B cell (primary cell): Measurements from ENCODE around the gene BCL2L11. TPM values are rescaled to one million over a fixed set of nuclear protein-coding genes. Genes with fewer than 3 reads are reported as not detected.

ENCODE experiments used
- ATAC-seq: fragments of 200-7000 bp; cut with Tn5 transposase; one replicate; pipeline ENCODE4 v1.10.0; 2021; ENCODE audit warnings: low read depth, mild to moderate bottlenecking, moderate number of reproducible peaks, moderate library complexity
- CTCF ChIA-PET: fragments of 350-600 bp; sonication (Branson Sonifier 250); formaldehyde crosslinking; loops from one replicate; lab custom pipeline; 2021; ENCODE audit warnings: antibody characterized with exemption, inconsistent platforms; lab: Charles Lee
- POLR2A ChIA-PET: fragments of 350-600 bp; sonication (Branson Sonifier 250); formaldehyde crosslinking; loops from one replicate; lab custom pipeline; 2021; ENCODE audit warnings: antibody characterized with exemption; lab: Charles Lee
- DNase-seq: peaks from one replicate; pipeline ENCODE4 v3.0.0; 2013
- H2AFZ ChIP-seq: 2 replicates; pipeline ENCODE4 v1.6.1; 2012; ENCODE audit warnings: mild to moderate bottlenecking, low read depth, low read length; ENCODE audit not compliant: insufficient read depth, poor library complexity, severe bottlenecking
- H3K27ac ChIP-seq, 2 donors: 1 replicate in 1 of 2; 2 replicates in 1 of 2; pipeline ENCODE4 v1.5.1; 2012 to 2013; ENCODE audit warnings: low read length in 2 of 2, mild to moderate bottlenecking in 2 of 2, moderate library complexity in 1 of 2
- H3K27me3 ChIP-seq, 4 experiments: fragments of 200-600 bp in 1 of 4; sonication (generic) in 1 of 4; replicated peaks in 1 of 4; 1 replicate in 2 of 4; 2 replicates in 2 of 4; pipeline versions ENCODE4 v1.6.1 to v1.7.0; 2013 to 2016; ENCODE audit warnings: low read length in 3 of 4, mild to moderate bottlenecking in 2 of 4, mixed read lengths in 1 of 4, moderate library complexity in 1 of 4; ENCODE audit not compliant: insufficient read depth in 4 of 4, control insufficient read depth in 3 of 4; ENCODE audit errors: control extremely low read depth in 1 of 4
- H3K36me3 ChIP-seq, 2 experiments: replicated peaks in 1 of 2; 1 replicate in 1 of 2; 2 replicates in 1 of 2; pipeline versions ENCODE4 v1.6.1 to v1.7.1; 2013; ENCODE audit warnings: low read length in 1 of 2; ENCODE audit not compliant: insufficient read depth in 2 of 2, control insufficient read depth in 1 of 2; ENCODE audit errors: control extremely low read depth in 1 of 2, extremely low read depth in 1 of 2
- H3K4me1 ChIP-seq, 2 donors: fragments of 200-600 bp in 1 of 2; sonication (generic) in 1 of 2; 1 replicate in 1 of 2; 2 replicates in 1 of 2; pipeline versions ENCODE4 v1.5.1 to v1.6.1; 2013 to 2017; ENCODE audit warnings: low read length in 2 of 2; ENCODE audit not compliant: control insufficient read depth in 2 of 2, insufficient read depth in 2 of 2
- H3K4me2 ChIP-seq: replicated peaks from 2 replicates; pipeline ENCODE3; 2012; ENCODE audit warnings: mild to moderate bottlenecking, low read depth, low read length; ENCODE audit not compliant: poor library complexity, severe bottlenecking
- H3K4me3 ChIP-seq, 5 experiments: fragments of 200-600 bp in 1 of 5; sonication (generic) in 1 of 5; 1 replicate in 3 of 5; 2 replicates in 2 of 5; pipeline versions ENCODE4 v1.5.1 to v1.7.0; 2011 to 2016; ENCODE audit warnings: low read length in 4 of 5, mild to moderate bottlenecking in 4 of 5, low read depth in 2 of 5, control low read depth in 1 of 5, moderate library complexity in 1 of 5; ENCODE audit not compliant: insufficient read depth in 1 of 5; ENCODE audit errors: control extremely low read depth in 1 of 5, extremely low read depth in 1 of 5
- H3K79me2 ChIP-seq: fragments of 200-600 bp; sonication (generic); one replicate; pipeline ENCODE4 v1.6.0; 2016; ENCODE audit warnings: low read length; ENCODE audit not compliant: control insufficient read depth, insufficient read depth
- H3K9ac ChIP-seq: fragments of 200-600 bp; sonication (generic); 2 replicates; pipeline ENCODE4 v1.6.1; 2017; ENCODE audit warnings: mild to moderate bottlenecking, low read length, moderate library complexity
- H3K9me3 ChIP-seq, 3 donors: one replicate each; pipeline versions ENCODE4 v1.6.1 to v1.7.1; 2013; ENCODE audit warnings: low read length in 2 of 3; ENCODE audit not compliant: control insufficient read depth in 2 of 3, insufficient read depth in 1 of 3; ENCODE audit errors: control extremely low read depth in 1 of 3
- H4K20me1 ChIP-seq: 2 replicates; pipeline ENCODE4 v1.6.0; 2012; ENCODE audit warnings: mild to moderate bottlenecking, low read length; ENCODE audit not compliant: insufficient read depth, control insufficient read depth, poor library complexity, severe bottlenecking
- H3K27ac Mint-ChIP-seq: one replicate; pipeline ENCODE4 v1.8.0; 2021; ENCODE audit warnings: mixed read lengths
- H3K27me3 Mint-ChIP-seq: one replicate; pipeline ENCODE4 v1.8.0; 2021; ENCODE audit warnings: mixed read lengths
- H3K4me1 Mint-ChIP-seq: one replicate; pipeline ENCODE4 v1.8.0; 2021; ENCODE audit warnings: mixed read lengths
- H3K4me3 Mint-ChIP-seq: one replicate; pipeline ENCODE4 v1.8.0; 2021; ENCODE audit warnings: mixed read lengths
- H3K9me3 Mint-ChIP-seq: one replicate; pipeline ENCODE4 v1.8.0; 2022; ENCODE audit warnings: mixed read lengths; ENCODE audit not compliant: insufficient read depth
- EZH2 ChIP-seq: IDR thresholded peaks from 2 replicates; pipeline ENCODE4 v1.6.1; 2012; ENCODE audit warnings: borderline replicate concordance, low read depth, mild to moderate bottlenecking, moderate library complexity, low read length; ENCODE audit not compliant: insufficient read depth, poor library complexity, severe bottlenecking
- WGBS: methylation state at CpG from one replicate; pipeline ENCODE4 v1.1.5; 2013; ENCODE audit warnings: missing lambda C conversion rate; ENCODE audit not compliant: insufficient coverage; 5-methylcytosine and 5-hydroxymethylcytosine counted together
- intact Hi-C: fragments of 100-400 bp; cut with micrococcal nuclease; formaldehyde crosslinking; loops from one replicate; pipeline ENCODE4 v1.10.0; 2022
- polyA plus RNA-seq: library from polyadenylated mRNA; depleted of rRNA; stranded (reverse); fragments of >200 nt; gene quantifications from 2 replicates; pipeline ENCODE4 v1.2.3, GENCODE V29; 2012
- total RNA-seq, 2 donors: library from RNA; stranded (reverse); fragments of 120-200 nt in 1 of 2; gene quantifications; 1 replicate in 1 of 2; 2 replicates in 1 of 2; pipeline versions ENCODE4 v1.2.3 to v1.2.4, GENCODE V29; 2013 to 2022
- TF ChIP-seq, protein P1 (sequence below): fragments of 200-600 bp; IDR thresholded peaks from one replicate; pipeline ENCODE4 v1.8.0; 2022; ENCODE audit warnings: antibody characterized with exemption, mild to moderate bottlenecking

The BCL2L11 gene
- total and polyA plus RNA-seq, 2 donors (not counting 1 experiment from before 2014, with no cell fraction given), result 13.8 to 164 TPM

DNA sequence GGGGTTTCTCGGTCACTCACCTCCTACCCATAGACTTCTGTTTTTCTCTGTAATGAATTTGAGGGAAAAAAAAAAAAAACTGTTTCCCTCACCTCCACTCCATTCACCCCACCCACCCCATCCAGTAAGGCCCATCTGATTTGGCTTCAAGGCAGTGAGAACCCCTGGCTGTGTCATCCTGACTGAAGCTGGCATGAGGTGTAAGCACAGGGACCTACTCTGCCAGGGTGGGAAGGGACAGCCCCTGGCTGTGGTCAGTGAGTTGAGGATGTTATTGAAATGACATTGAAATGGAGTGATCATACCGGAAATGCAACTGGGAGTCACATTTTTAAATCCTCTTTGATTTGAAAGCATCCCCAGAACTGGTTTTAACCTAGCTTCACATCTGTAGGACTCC is 19.1 kb upstream of the BCL2L11 start:
- intact Hi-C loops, result no loop called here
- Histone ChIP-seq H3K27me3 (no peaks in the 10 kb centered on the region), H4K20me1 (no peaks in the 10 kb centered on the region), H3K9ac (no peak overlapping the region), H3K36me3 (no peaks in the 10 kb centered on the region), H3K4me2 (no peak overlapping the region), H3K4me1 (peaks cover 0 to 9% of the 10 kb centered on the region in 2 donors), H2AFZ (no peak overlapping the region), H3K27ac (no peak overlapping the region), H3K9me3 (no peaks in the 10 kb centered on the region), H3K4me3 (no peak overlapping the region), H3K79me2 (no peaks in the 10 kb centered on the region)
- H3K27me3 Mint-ChIP-seq, result no peaks in the 10 kb centered on the region
- peaks cover 6% of the 10 kb centered on the region for H3K4me1 Mint-ChIP-seq
- DNase-seq, result no peak
- no peaks in the 10 kb centered on the region for H3K9me3 Mint-ChIP-seq
- no peak for ATAC-seq
- no peak overlapping the region for H3K27ac Mint-ChIP-seq
- TF ChIP-seq, protein P1, sequence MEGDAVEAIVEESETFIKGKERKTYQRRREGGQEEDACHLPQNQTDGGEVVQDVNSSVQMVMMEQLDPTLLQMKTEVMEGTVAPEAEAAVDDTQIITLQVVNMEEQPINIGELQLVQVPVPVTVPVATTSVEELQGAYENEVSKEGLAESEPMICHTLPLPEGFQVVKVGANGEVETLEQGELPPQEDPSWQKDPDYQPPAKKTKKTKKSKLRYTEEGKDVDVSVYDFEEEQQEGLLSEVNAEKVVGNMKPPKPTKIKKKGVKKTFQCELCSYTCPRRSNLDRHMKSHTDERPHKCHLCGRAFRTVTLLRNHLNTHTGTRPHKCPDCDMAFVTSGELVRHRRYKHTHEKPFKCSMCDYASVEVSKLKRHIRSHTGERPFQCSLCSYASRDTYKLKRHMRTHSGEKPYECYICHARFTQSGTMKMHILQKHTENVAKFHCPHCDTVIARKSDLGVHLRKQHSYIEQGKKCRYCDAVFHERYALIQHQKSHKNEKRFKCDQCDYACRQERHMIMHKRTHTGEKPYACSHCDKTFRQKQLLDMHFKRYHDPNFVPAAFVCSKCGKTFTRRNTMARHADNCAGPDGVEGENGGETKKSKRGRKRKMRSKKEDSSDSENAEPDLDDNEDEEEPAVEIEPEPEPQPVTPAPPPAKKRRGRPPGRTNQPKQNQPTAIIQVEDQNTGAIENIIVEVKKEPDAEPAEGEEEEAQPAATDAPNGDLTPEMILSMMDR, result no peak
- no peak for TF ChIP-seq EZH2
- ChIA-PET POLR2A (no interaction called here), CTCF (no interaction called here)
- no peak overlapping the region for H3K4me3 Mint-ChIP-seq
- WGBS, result 80% methylated on average over 1 of the region's 2 CpGs

DNA sequence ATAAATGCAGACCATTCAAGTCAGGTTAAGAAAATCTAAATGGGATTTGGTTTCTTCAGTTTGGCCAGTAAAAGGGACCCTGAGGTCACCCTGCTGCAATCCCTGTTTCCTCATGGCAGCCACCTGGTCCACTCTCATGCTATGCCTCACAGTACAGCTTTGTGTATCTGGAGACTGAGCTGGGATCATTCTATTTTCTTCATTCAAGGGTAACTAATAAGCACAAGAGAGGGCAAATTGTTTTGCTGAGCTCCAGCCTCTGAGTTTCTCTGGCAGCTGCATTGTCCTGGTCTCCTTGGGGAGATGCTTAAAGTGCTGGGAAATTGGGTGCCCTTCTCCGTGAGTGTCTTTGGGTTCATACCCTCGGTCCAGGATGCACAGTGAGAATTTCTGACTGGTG is 18.5 kb upstream of the BCL2L11 start:
- intact Hi-C loops, result no loop called here
- Mint-ChIP-seq H3K4me3 (no peak overlapping the region), H3K27me3 (no peaks in the 10 kb centered on the region), H3K4me1 (peaks cover 6% of the 10 kb centered on the region), H3K27ac (no peak overlapping the region), H3K9me3 (no peaks in the 10 kb centered on the region)
- Histone ChIP-seq H3K27me3 (no peaks in the 10 kb centered on the region), H3K4me2 (no peak overlapping the region), H3K79me2 (no peaks in the 10 kb centered on the region), H2AFZ (no peak overlapping the region), H3K27ac (no peak overlapping the region), H3K4me3 (no peak overlapping the region), H3K4me1 (peaks cover 0 to 9% of the 10 kb centered on the region in 2 donors), H3K9me3 (no peaks in the 10 kb centered on the region), H3K36me3 (no peaks in the 10 kb centered on the region), H4K20me1 (no peaks in the 10 kb centered on the region), H3K9ac (no peak overlapping the region)
- ChIA-PET POLR2A (no interaction called here), CTCF (no interaction called here)
- TF ChIP-seq, protein P1, result no peak
- no peak for TF ChIP-seq EZH2
- no peak for DNase-seq
- WGBS, result no CpG with 5 or more reads among the region's 2 CpGs
- ATAC-seq, result no peak
